Fibroblast of lung (primary cell): ENCODE data around the gene CERS3. TPM values are rescaled to one million over a fixed set of nuclear protein-coding genes. Genes with fewer than 3 reads are reported as not detected.

Source experiments
- DNase-seq, 2 donors: peaks; one replicate each; pipeline versions ENCODE4 v3.0.0 to v3.0.0-alpha.2; 2010; ENCODE audit warnings: low read depth in 2 of 2
- H2AFZ ChIP-seq: 2 replicates; pipeline ENCODE4 v1.5.1; 2012; ENCODE audit warnings: low read length, control low read depth, inconsistent platforms
- H3K27ac ChIP-seq: 2 replicates; pipeline ENCODE4 v1.5.1; 2011; ENCODE audit warnings: low read length, control low read depth; ENCODE audit not compliant: insufficient read depth
- H3K27me3 ChIP-seq: 2 replicates; pipeline ENCODE4 v1.5.1; 2011; ENCODE audit warnings: mild to moderate bottlenecking, low read length; ENCODE audit not compliant: control insufficient read depth, insufficient read depth
- H3K36me3 ChIP-seq: 2 replicates; pipeline ENCODE4 v1.5.1; 2011; ENCODE audit warnings: low read length; ENCODE audit not compliant: control insufficient read depth, insufficient read depth
- H3K4me1 ChIP-seq: 2 replicates; pipeline ENCODE4 v1.5.1; 2011; ENCODE audit warnings: low read length; ENCODE audit not compliant: control insufficient read depth, insufficient read depth; ENCODE audit errors: extremely low read depth
- H3K4me2 ChIP-seq: 2 replicates; pipeline ENCODE4 v1.5.1; 2011; ENCODE audit warnings: low read length, control low read depth; ENCODE audit not compliant: insufficient read depth; ENCODE audit errors: extremely low read depth
- H3K4me3 ChIP-seq, 4 experiments: fragments of 200-600 bp in 1 of 4; sonication (generic) in 1 of 4; replicated peaks in 1 of 4; 2 replicates each; pipeline ENCODE4 v1.5.1; 2011 to 2016; ENCODE audit warnings: low read length in 4 of 4, low read depth in 3 of 4, mild to moderate bottlenecking in 3 of 4, control low read depth in 2 of 4, inconsistent platforms in 1 of 4, mixed read lengths in 1 of 4; ENCODE audit not compliant: insufficient read depth in 1 of 4; ENCODE audit errors: control extremely low read depth in 1 of 4
- H3K79me2 ChIP-seq: 2 replicates; pipeline ENCODE4 v1.5.1; 2012; ENCODE audit warnings: mild to moderate bottlenecking, low read length, inconsistent platforms; ENCODE audit not compliant: control insufficient read depth, insufficient read depth
- H3K9ac ChIP-seq: 2 replicates; pipeline ENCODE4 v1.5.1; 2011; ENCODE audit warnings: mild to moderate bottlenecking, low read length, control low read depth; ENCODE audit not compliant: insufficient read depth
- H3K9me3 ChIP-seq: 2 replicates; pipeline ENCODE4 v1.5.1; 2012; ENCODE audit warnings: low read depth, low read length; ENCODE audit not compliant: control insufficient read depth, insufficient read depth
- H4K20me1 ChIP-seq: 2 replicates; pipeline ENCODE4 v1.5.1; 2011; ENCODE audit warnings: low read length; ENCODE audit not compliant: control insufficient read depth, insufficient read depth; ENCODE audit errors: extremely low read depth
- CTCF ChIP-seq, 2 donors: IDR thresholded peaks in 1 of 2; conservative IDR thresholded peaks in 1 of 2; 1 replicate in 1 of 2; 2 replicates in 1 of 2; pipeline ENCODE4 v1.5.1; 2011 to 2012; ENCODE audit warnings: low read length in 2 of 2, control low read depth in 1 of 2, inconsistent platforms in 1 of 2, low read depth in 1 of 2, mild to moderate bottlenecking in 1 of 2
- EZH2 ChIP-seq: IDR thresholded peaks from 2 replicates; pipeline ENCODE4 v1.5.1; 2012; ENCODE audit warnings: low read length, control low read depth, mild to moderate bottlenecking; ENCODE audit errors: missing control alignments
- polyA plus RNA-seq, 2 donors: library from polyadenylated mRNA; depleted of rRNA in 1 of 2; stranded (reverse) in 1 of 2; unstranded in 1 of 2; fragments of >200 nt; gene quantifications; 2 replicates each; pipeline ENCODE4 v1.2.1, GENCODE V29; 2011 to 2012; ENCODE audit warnings: missing spikeins in 1 of 2
- total RNA-seq: library from RNA; depleted of rRNA; stranded (reverse); fragments of >200 nt; gene quantifications from 2 replicates; pipeline ENCODE4 v1.2.1, GENCODE V29; 2014

Gene CERS3
- total and polyA plus RNA-seq, 2 donors (not counting 1 experiment from before 2014, with no cell fraction given) = not detected

DNA sequence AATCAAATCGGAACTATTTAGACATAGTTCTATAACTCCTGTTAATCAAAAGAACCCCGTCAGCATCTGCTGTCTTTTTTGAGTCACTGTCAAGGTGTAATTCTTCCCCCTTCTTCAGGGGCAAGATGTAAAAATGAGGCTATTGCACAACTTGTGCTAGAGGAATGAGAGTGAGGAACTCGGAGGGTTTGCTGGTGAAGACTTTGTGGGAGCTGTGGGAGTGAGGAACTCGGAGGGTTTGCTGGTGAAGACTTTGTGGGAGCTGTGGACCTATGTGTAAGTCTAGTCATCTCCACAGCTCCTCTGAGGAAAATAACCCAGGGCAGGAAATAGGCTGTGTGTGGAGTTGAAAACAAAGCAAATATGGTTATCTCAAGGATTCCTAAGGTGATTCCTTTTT is 2.5 kb upstream of the CERS3 start:
- Histone ChIP-seq H3K9ac (no peak overlapping the region), H2AFZ (no peak overlapping the region), H3K9me3 (no peaks in the 10 kb centered on the region), H3K27me3 (no peaks in the 10 kb centered on the region), H4K20me1 (no peaks in the 10 kb centered on the region), H3K4me1 (no peaks in the 10 kb centered on the region), H3K36me3 (no peaks in the 10 kb centered on the region), H3K4me3 (no peak overlapping the region), H3K4me2 (no peak overlapping the region), H3K27ac (no peak overlapping the region), H3K79me2 (no peaks in the 10 kb centered on the region)
- DNase-seq = no peak
- TF ChIP-seq CTCF (conservative IDR thresholded peaks at IDR 0.05 in 1 of 2, IDR thresholded peaks at IDR 0.05 in 1 of 2; ENCODE audit: low read depth in 1 of 2, low read length in 2 of 2) (no peak), EZH2 (no peak)

GRCh38 chr15:100529556-100529955 is 806 bp upstream of the CERS3 start:
- H3K9ac ChIP-seq = no peak overlapping the region
- DNase-seq = no peak
- no peaks in the 10 kb centered on the region for H3K9me3 ChIP-seq
- H3K4me1 ChIP-seq = no peaks in the 10 kb centered on the region
- no peak overlapping the region for H3K27ac ChIP-seq
- H3K79me2 ChIP-seq = no peaks in the 10 kb centered on the region
- TF ChIP-seq EZH2 (no peak), CTCF (conservative IDR thresholded peaks at IDR 0.05 in 1 of 2, IDR thresholded peaks at IDR 0.05 in 1 of 2; ENCODE audit: low read depth in 1 of 2, low read length in 2 of 2) (no peak)
- H4K20me1 ChIP-seq = no peaks in the 10 kb centered on the region
- no peaks in the 10 kb centered on the region for H3K36me3 ChIP-seq
- no peak overlapping the region for H3K4me2 ChIP-seq
- no peak overlapping the region for H3K4me3 ChIP-seq
- H2AFZ ChIP-seq = no peak overlapping the region
- no peaks in the 10 kb centered on the region for H3K27me3 ChIP-seq

DNA sequence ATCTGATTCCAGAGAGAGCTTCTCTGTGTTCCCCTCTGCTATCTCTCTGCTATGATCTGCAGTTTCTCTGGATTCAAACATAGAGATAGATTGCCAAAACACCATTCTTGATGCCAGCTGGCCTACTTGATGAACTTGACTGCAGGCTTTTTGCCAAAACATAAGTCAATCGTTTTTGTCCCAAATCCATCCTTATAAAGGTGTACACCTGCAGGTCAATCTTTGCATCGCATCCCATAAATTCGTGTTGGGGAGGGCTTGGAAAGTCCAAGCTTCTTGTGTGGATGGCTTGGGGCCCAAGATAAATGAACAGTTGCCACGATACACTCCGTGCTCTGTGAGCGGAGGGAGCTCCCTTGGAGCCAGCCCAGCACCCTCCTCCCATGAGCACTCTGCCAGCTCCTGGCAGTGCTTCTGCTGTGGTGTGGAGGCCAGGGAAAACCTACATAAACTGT is 2.7 kb downstream of the CERS3 start:
- H2AFZ ChIP-seq = no peak overlapping the region
- no peak overlapping the region for H3K4me3 ChIP-seq
- H3K4me2 ChIP-seq = no peak overlapping the region
- H3K9ac ChIP-seq = no peak overlapping the region
- no peaks in the 10 kb centered on the region for H3K79me2 ChIP-seq
- TF ChIP-seq CTCF (conservative IDR thresholded peaks at IDR 0.05 in 1 of 2, IDR thresholded peaks at IDR 0.05 in 1 of 2; ENCODE audit: low read depth in 1 of 2, low read length in 2 of 2) = no peak
- no peaks in the 10 kb centered on the region for H3K36me3 ChIP-seq
- DNase-seq = no peak
- H3K27ac ChIP-seq = no peak overlapping the region
- H4K20me1 ChIP-seq = no peaks in the 10 kb centered on the region
- H3K27me3 ChIP-seq = no peaks in the 10 kb centered on the region
- H3K4me1 ChIP-seq = no peaks in the 10 kb centered on the region
- H3K9me3 ChIP-seq = no peaks in the 10 kb centered on the region
